ENCODE data around the gene MTR. TPM values are rescaled to one million over a fixed set of nuclear protein-coding genes. Genes with fewer than 3 reads are reported as not detected.

The MTR gene
- total RNA-seq, 1 experiment from 2014 or later: 54.6 TPM

- no TSS peak for BruUV-seq (replicated peaks)
- CTCF ChIA-PET: interaction anchor here (0.6 to 0.8 kb wide), 4 partner anchors 25 to 549 kb away, joined by 3 to 4 read pairs (median 3); no protein-coding TSS in a partner anchor
- TF ChIP-seq CTCF (IDR thresholded peaks at IDR 0.05; ENCODE audit: unreplicated experiment): no peak
- DNase-seq (ENCODE audit: unreplicated experiment): no peak
- Mint-ChIP-seq H3K27ac (ENCODE audit: low read depth, unreplicated experiment) (no peak overlapping the region), H3K4me1 (ENCODE audit: insufficient read depth, unreplicated experiment) (no peaks in the 10 kb centered on the region), H3K4me3 (ENCODE audit: unreplicated experiment) (no peak overlapping the region), H3K9me3 (ENCODE audit: unreplicated experiment) (no peaks in the 10 kb centered on the region), H3K36me3 (ENCODE audit: insufficient read depth, unreplicated experiment) (peaks cover 92% of the 10 kb centered on the region), H3K27me3 (ENCODE audit: insufficient read depth, unreplicated experiment) (no peaks in the 10 kb centered on the region)
- intact Hi-C loops (cut with micrococcal nuclease): no loop called here
- POLR2A ChIA-PET: interaction anchor here (0.6 to 1.3 kb wide), 3 partner anchors 14 to 233 kb away, joined by 3 read pairs; no protein-coding TSS in a partner anchor
Measured at GRCh38 chr1:236836157-236836556, 41.1 kb downstream of the MTR start.

- Mint-ChIP-seq H3K27me3 (ENCODE audit: insufficient read depth, unreplicated experiment) (no peaks in the 10 kb centered on the region), H3K27ac (ENCODE audit: low read depth, unreplicated experiment) (no peak overlapping the region), H3K4me3 (ENCODE audit: unreplicated experiment) (no peak overlapping the region), H3K9me3 (ENCODE audit: unreplicated experiment) (no peaks in the 10 kb centered on the region), H3K36me3 (ENCODE audit: insufficient read depth, unreplicated experiment) (peaks cover 92% of the 10 kb centered on the region), H3K4me1 (ENCODE audit: insufficient read depth, unreplicated experiment) (no peaks in the 10 kb centered on the region)
- BruUV-seq (replicated peaks): no TSS peak
- ChIA-PET CTCF (interaction anchor here (0.6 to 1.8 kb wide), 4 partner anchors 50 to 550 kb away, joined by 3 to 9 read pairs (median 4); no protein-coding TSS in a partner anchor), POLR2A (interaction anchor here (1.3 kb wide), 1 partner anchor 13 kb away, joined by 3 read pairs; no protein-coding TSS in a partner anchor)
- TF ChIP-seq CTCF (IDR thresholded peaks at IDR 0.05; ENCODE audit: unreplicated experiment): no peak
- intact Hi-C loops (cut with micrococcal nuclease): no loop called here
- DNase-seq (ENCODE audit: unreplicated experiment): no peak
Measured at GRCh38 chr1:236837115-236837514, 42.0 kb downstream of the MTR start.

GRCh38 chr1:236837897-236838296, 42.8 kb downstream of the MTR start:
- no TSS peak for BruUV-seq (replicated peaks)
- Mint-ChIP-seq H3K27ac (ENCODE audit: low read depth, unreplicated experiment) (no peak overlapping the region), H3K36me3 (ENCODE audit: insufficient read depth, unreplicated experiment) (peaks cover 89% of the 10 kb centered on the region), H3K27me3 (ENCODE audit: insufficient read depth, unreplicated experiment) (no peaks in the 10 kb centered on the region), H3K4me3 (ENCODE audit: unreplicated experiment) (no peak overlapping the region), H3K9me3 (ENCODE audit: unreplicated experiment) (no peaks in the 10 kb centered on the region), H3K4me1 (ENCODE audit: insufficient read depth, unreplicated experiment) (no peaks in the 10 kb centered on the region)
- intact Hi-C loops (cut with micrococcal nuclease): no loop called here
- POLR2A ChIA-PET: no interaction called here
- TF ChIP-seq CTCF (IDR thresholded peaks at IDR 0.05; ENCODE audit: unreplicated experiment): no peak
- CTCF ChIA-PET: interaction anchor here (0.6 to 1.8 kb wide), 6 partner anchors 13 to 839 kb away, joined by 3 to 9 read pairs (median 4); no protein-coding TSS in a partner anchor
- no peak for DNase-seq (ENCODE audit: unreplicated experiment)

GRCh38 chr1:236841341-236841740, 46.2 kb downstream of the MTR start:
- H3K4me1 Mint-ChIP-seq (ENCODE audit: insufficient read depth, unreplicated experiment): no peaks in the 10 kb centered on the region
- peaks cover 61% of the 10 kb centered on the region for H3K36me3 Mint-ChIP-seq (ENCODE audit: insufficient read depth, unreplicated experiment)
- DNase-seq (ENCODE audit: unreplicated experiment): no peak
- H3K9me3 Mint-ChIP-seq (ENCODE audit: unreplicated experiment): no peaks in the 10 kb centered on the region
- intact Hi-C loops (cut with micrococcal nuclease): no loop called here
- no TSS peak for BruUV-seq (replicated peaks)
- no peaks in the 10 kb centered on the region for H3K27me3 Mint-ChIP-seq (ENCODE audit: insufficient read depth, unreplicated experiment)
- ChIA-PET CTCF (interaction anchor here (0.6 to 1.8 kb wide), 10 partner anchors 9 to 546 kb away, joined by 3 to 6 read pairs (median 3); no protein-coding TSS in a partner anchor), POLR2A (interaction anchor here (0.5 to 1.0 kb wide), 2 partner anchors 28 to 137 kb away, joined by 3 read pairs; no protein-coding TSS in a partner anchor)
- no peak overlapping the region for H3K27ac Mint-ChIP-seq (ENCODE audit: low read depth, unreplicated experiment)
- no peak overlapping the region for H3K4me3 Mint-ChIP-seq (ENCODE audit: unreplicated experiment)
- TF ChIP-seq CTCF (IDR thresholded peaks at IDR 0.05; ENCODE audit: unreplicated experiment): no peak

Data from MCF 10A (cell line).